ENCODE data around the gene AGMO. TPM values are rescaled to one million over a fixed set of nuclear protein-coding genes. Genes with fewer than 3 reads are reported as not detected.

Gene AGMO
- 0.40 TPM for total RNA-seq
- long read RNA-seq, partial matches to known transcripts: 0 of 2 reads
- long read RNA-seq, other reads (novel, unspliced or antisense): 2 of 2 reads

- peak; percentile 83 for DNase-seq (ENCODE audit: low spot score)
- intact Hi-C loops (cut with DNase I): no loop called here
Observed at GRCh38 chr7:15561835-15562234, at the start of gene AGMO. Gene AGMO, minus strand, starts transcription at chr7:15562015.

- DNase-seq (ENCODE audit: low spot score): no peak
- intact Hi-C loops (cut with DNase I): no loop called here
Observed at GRCh38 chr7:15610503-15610902, 48.7 kb upstream of the AGMO start.

- intact Hi-C loops (cut with DNase I): no loop called here
- no peak for DNase-seq (ENCODE audit: low spot score)
Observed at GRCh38 chr7:15609287-15609686, 47.5 kb upstream of the AGMO start.

GRCh38 chr7:15607529-15608210 lies 45.9 kb upstream of the AGMO start:
- intact Hi-C loops (cut with DNase I): no loop called here
- no peak for DNase-seq (ENCODE audit: low spot score)

GRCh38 chr7:15606561-15606960 lies 44.7 kb upstream of the AGMO start:
- intact Hi-C loops (cut with DNase I): no loop called here
- no peak for DNase-seq (ENCODE audit: low spot score)

GRCh38 chr7:15604166-15604565 lies 42.4 kb upstream of the AGMO start:
- intact Hi-C loops (cut with DNase I): no loop called here
- no peak for DNase-seq (ENCODE audit: low spot score)

- intact Hi-C loops (cut with DNase I): no loop called here
- DNase-seq (ENCODE audit: low spot score): no peak
Observed at GRCh38 chr7:15603124-15603523, 41.3 kb upstream of the AGMO start.

- DNase-seq (ENCODE audit: low spot score): no peak
- intact Hi-C loops (cut with DNase I): no loop called here
Observed at GRCh38 chr7:15602236-15602635, 40.4 kb upstream of the AGMO start.

GRCh38 chr7:15601175-15601574 lies 39.4 kb upstream of the AGMO start:
- no peak for DNase-seq (ENCODE audit: low spot score)
- intact Hi-C loops (cut with DNase I): no loop called here

- DNase-seq (ENCODE audit: low spot score): no peak
- intact Hi-C loops (cut with DNase I): no loop called here
Observed at GRCh38 chr7:15600298-15600697, 38.5 kb upstream of the AGMO start.

- intact Hi-C loops (cut with DNase I): no loop called here
- no peak for DNase-seq (ENCODE audit: low spot score)
Observed at GRCh38 chr7:15594461-15594860, 32.6 kb upstream of the AGMO start.

- intact Hi-C loops (cut with DNase I): no loop called here
- DNase-seq (ENCODE audit: low spot score): no peak
Observed at GRCh38 chr7:15593382-15593781, 31.6 kb upstream of the AGMO start.

- intact Hi-C loops (cut with DNase I): no loop called here
- no peak for DNase-seq (ENCODE audit: low spot score)
Observed at GRCh38 chr7:15586266-15586665, 24.5 kb upstream of the AGMO start.

- intact Hi-C loops (cut with DNase I): no loop called here
- no peak for DNase-seq (ENCODE audit: low spot score)
Observed at GRCh38 chr7:15584575-15584974, 22.8 kb upstream of the AGMO start.

GRCh38 chr7:15582773-15583172 lies 21.0 kb upstream of the AGMO start:
- DNase-seq (ENCODE audit: low spot score): no peak
- intact Hi-C loops (cut with DNase I): no loop called here

GRCh38 chr7:15581352-15581951 lies 19.6 kb upstream of the AGMO start:
- no peak for DNase-seq (ENCODE audit: low spot score)
- intact Hi-C loops (cut with DNase I): no loop called here

GRCh38 chr7:15580604-15581351 lies 19.0 kb upstream of the AGMO start:
- intact Hi-C loops (cut with DNase I): no loop called here
- DNase-seq (ENCODE audit: low spot score): no peak

GRCh38 chr7:15577600-15577999 lies 15.8 kb upstream of the AGMO start:
- DNase-seq (ENCODE audit: low spot score): no peak
- intact Hi-C loops (cut with DNase I): no loop called here

GRCh38 chr7:15571301-15571878 lies 9.6 kb upstream of the AGMO start:
- intact Hi-C loops (cut with DNase I): no loop called here
- no peak for DNase-seq (ENCODE audit: low spot score)

GRCh38 chr7:15567652-15568051 lies 5.8 kb upstream of the AGMO start:
- no peak for DNase-seq (ENCODE audit: low spot score)
- intact Hi-C loops (cut with DNase I): no loop called here

GRCh38 chr7:15567036-15567435 lies 5.2 kb upstream of the AGMO start:
- DNase-seq (ENCODE audit: low spot score): no peak
- intact Hi-C loops (cut with DNase I): no loop called here

All from cardiac septum (tissue), 1 donor.